ENCODE data around the gene SEL1L3.

The SEL1L3 gene

GRCh38 chr4:25743971-25744370, 118.8 kb downstream of the SEL1L3 start:
- no peak overlapping the region for H3K27ac ChIP-seq
- TF ChIP-seq, protein P1, sequence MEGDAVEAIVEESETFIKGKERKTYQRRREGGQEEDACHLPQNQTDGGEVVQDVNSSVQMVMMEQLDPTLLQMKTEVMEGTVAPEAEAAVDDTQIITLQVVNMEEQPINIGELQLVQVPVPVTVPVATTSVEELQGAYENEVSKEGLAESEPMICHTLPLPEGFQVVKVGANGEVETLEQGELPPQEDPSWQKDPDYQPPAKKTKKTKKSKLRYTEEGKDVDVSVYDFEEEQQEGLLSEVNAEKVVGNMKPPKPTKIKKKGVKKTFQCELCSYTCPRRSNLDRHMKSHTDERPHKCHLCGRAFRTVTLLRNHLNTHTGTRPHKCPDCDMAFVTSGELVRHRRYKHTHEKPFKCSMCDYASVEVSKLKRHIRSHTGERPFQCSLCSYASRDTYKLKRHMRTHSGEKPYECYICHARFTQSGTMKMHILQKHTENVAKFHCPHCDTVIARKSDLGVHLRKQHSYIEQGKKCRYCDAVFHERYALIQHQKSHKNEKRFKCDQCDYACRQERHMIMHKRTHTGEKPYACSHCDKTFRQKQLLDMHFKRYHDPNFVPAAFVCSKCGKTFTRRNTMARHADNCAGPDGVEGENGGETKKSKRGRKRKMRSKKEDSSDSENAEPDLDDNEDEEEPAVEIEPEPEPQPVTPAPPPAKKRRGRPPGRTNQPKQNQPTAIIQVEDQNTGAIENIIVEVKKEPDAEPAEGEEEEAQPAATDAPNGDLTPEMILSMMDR (IDR thresholded peaks at IDR 0.05), result no peak
- no peak for TF ChIP-seq ZFX (IDR thresholded peaks at IDR 0.05; ENCODE audit: borderline replicate concordance)

DNA sequence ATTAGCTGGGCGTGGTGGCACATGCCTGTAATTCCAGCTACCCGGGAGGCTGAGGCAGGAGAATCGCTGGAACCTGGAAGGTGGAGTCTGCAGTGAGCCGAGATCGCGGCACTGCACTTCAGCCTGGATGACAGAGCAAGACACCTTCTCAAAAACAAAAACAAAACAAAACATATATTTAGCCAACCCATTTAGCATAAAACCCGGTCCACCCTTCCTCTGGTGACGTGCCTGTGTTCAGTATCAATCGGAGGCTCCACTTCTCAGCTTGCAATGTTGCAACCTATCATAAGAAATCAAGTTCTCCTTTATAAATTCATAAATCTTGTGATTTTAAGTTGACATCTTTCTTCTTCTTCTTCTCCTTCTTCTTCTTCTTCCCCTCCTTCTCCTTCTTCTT, 133.2 kb downstream of the SEL1L3 start:
- H3K27ac ChIP-seq, result no peak overlapping the region
- TF ChIP-seq, protein P1 (IDR thresholded peaks at IDR 0.05), result no peak
- TF ChIP-seq ZFX (IDR thresholded peaks at IDR 0.05; ENCODE audit: borderline replicate concordance), result no peak

GRCh38 chr4:25728886-25729285, 133.9 kb downstream of the SEL1L3 start:
- TF ChIP-seq, protein P1 (IDR thresholded peaks at IDR 0.05), result no peak
- no peak for TF ChIP-seq ZFX (IDR thresholded peaks at IDR 0.05; ENCODE audit: borderline replicate concordance)

DNA sequence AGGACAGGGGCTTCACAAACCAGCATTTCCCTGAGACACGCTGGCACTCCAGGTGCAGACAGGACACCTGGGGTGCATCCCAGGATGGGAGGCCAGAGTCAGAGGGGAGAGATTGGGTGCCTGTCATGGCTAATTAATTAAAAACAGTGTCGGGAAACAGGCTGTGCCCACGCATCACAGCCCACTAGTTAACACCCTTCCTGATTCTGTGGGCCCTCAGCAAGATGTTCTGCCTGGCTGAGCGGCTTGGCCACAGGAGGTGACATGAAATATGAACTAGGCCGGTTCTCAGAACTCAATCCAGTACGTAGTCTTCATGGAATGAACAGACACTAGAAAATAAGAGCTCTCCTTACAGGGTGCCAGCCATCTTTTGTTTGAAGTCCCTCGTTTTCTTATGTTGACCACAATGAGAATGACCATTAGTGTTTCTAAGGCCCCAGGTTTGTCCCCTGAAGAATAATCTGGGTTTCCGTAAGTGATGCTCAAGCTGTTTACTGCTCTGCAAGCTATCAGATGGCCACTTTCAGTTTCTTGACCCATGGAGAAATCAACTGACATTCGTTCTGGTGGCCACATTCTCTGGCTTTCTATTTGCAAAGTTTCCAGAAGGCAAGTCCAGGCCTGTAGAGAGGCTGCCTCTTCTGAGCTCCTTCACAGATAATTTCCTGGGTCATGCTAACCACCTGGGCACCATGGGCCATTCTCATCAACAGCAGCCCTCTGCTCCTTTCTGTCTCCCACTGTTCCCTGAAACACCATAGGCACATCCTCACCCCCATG, 134.9 kb downstream of the SEL1L3 start:
- TF ChIP-seq ZFX (IDR thresholded peaks at IDR 0.05; ENCODE audit: borderline replicate concordance), result no peak
- TF ChIP-seq, protein P1 (IDR thresholded peaks at IDR 0.05), result no peak
- no peak overlapping the region for H3K27ac ChIP-seq

More at GRCh38 chr4:25728886-25729285, 133.9 kb downstream of the SEL1L3 start:
- H3K27ac ChIP-seq, result no peak overlapping the region

DNA sequence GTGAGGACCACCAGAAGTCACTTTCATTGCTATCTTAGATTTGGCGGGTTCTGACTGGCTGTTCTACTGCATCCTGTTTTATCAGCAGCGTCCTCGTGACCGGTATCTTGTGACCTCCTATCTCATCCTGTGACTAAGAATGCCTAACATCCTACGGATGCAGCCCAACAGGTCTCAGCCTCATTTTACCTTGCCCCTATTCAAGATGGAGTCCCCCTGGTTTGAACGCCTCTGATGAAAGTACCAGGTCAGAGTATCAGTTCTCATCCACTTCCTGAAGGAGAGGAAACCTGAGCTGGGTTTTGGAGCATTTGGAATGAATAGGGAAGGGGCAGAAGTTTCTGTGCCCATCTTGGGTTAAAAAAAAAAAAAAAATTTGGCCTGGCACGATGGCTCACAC, 136.9 kb downstream of the SEL1L3 start:
- TF ChIP-seq, protein P1 (IDR thresholded peaks at IDR 0.05), result no peak
- TF ChIP-seq ZFX (IDR thresholded peaks at IDR 0.05; ENCODE audit: borderline replicate concordance), result no peak
- H3K27ac ChIP-seq, result no peak overlapping the region

GRCh38 chr4:25723409-25723808, 139.4 kb downstream of the SEL1L3 start:
- TF ChIP-seq, protein P1 (IDR thresholded peaks at IDR 0.05), result no peak
- TF ChIP-seq ZFX (IDR thresholded peaks at IDR 0.05; ENCODE audit: borderline replicate concordance), result no peak
- H3K27ac ChIP-seq, result no peak overlapping the region

- no peak overlapping the region for H3K27ac ChIP-seq
- no peak for TF ChIP-seq ZFX (IDR thresholded peaks at IDR 0.05; ENCODE audit: borderline replicate concordance)
- TF ChIP-seq, protein P1 (IDR thresholded peaks at IDR 0.05), result no peak
Measured at GRCh38 chr4:25722964-25723363, 139.8 kb downstream of the SEL1L3 start.
